Measurements from ENCODE around the gene ZFP3. TPM values are rescaled to one million over a fixed set of nuclear protein-coding genes. Genes with fewer than 3 reads are reported as not detected.
"Not testable (repeated sequence)": the region's sequence is repeated elsewhere in the genome, so short reads cannot be mapped to it uniquely, and the experiment has no call there.

The ZFP3 gene
- polyA plus RNA-seq, 4 donors = 2.7 to 9.5 (median 3.7) TPM

- WGBS, 3 donors = 22 to 42% (median 37%) methylated on average over 80 to 87 of the region's 87 CpGs
- H3K4me1 ChIP-seq (ENCODE audit: control insufficient read depth in 3 of 3, insufficient read depth in 2 of 3, low read depth in 1 of 3, low read length in 2 of 3) = peaks cover 0 to 1% (median 0%) of the 10 kb centered on the region in 3 donors
- FAIRE-seq (no peak), DNase-seq (no peak)
- H3K4me3 ChIP-seq (ENCODE audit: low read depth in 1 of 3, low read length in 3 of 3) = no peak within 1 kb of the TSS
- no peak within 1 kb of the TSS for H3K27ac ChIP-seq (ENCODE audit: low read depth in 1 of 3, low read length in 2 of 3)
- peaks cover 0 to 15% of the 10 kb centered on the region in 2 donors for H3K9me3 ChIP-seq (ENCODE audit: control insufficient read depth in 2 of 2, insufficient read depth in 1 of 2, low read depth in 1 of 2, low read length in 1 of 2)
- H3K27me3 ChIP-seq (ENCODE audit: control insufficient read depth in 3 of 3, insufficient read depth in 3 of 3, low read length in 3 of 3) = peaks cover 6 to 40% (median 24%) of the 10 kb centered on the region in 3 donors
- no peaks in the 10 kb centered on the region for H3K36me3 ChIP-seq (ENCODE audit: control insufficient read depth in 3 of 3, insufficient read depth in 2 of 3, low read depth in 1 of 3, low read length in 3 of 3)
Observed at GRCh38 chr17:5115673-5116651, 37.7 kb downstream of the ZFP3 start, which contains the start of gene USP6. Gene USP6 (plus strand): TSS chr17:5116032. CDS start chr17:5130368, 14,336 bp downstream.

GRCh38 chr17:5118219-5118618 is 40.0 kb downstream of the ZFP3 start:
- peaks cover 0 to 2% (median 0%) of the 10 kb centered on the region in 3 donors for H3K4me1 ChIP-seq (ENCODE audit: control insufficient read depth in 3 of 3, insufficient read depth in 2 of 3, low read depth in 1 of 3, low read length in 2 of 3)
- no peak overlapping the region for H3K4me3 ChIP-seq (ENCODE audit: low read depth in 1 of 3, low read length in 3 of 3)
- H3K27ac ChIP-seq (ENCODE audit: low read depth in 1 of 3, low read length in 2 of 3) = no peak overlapping the region
- DNase-seq = no peak
- no peaks in the 10 kb centered on the region for H3K36me3 ChIP-seq (ENCODE audit: control insufficient read depth in 3 of 3, insufficient read depth in 2 of 3, low read depth in 1 of 3, low read length in 3 of 3)
- H3K9me3 ChIP-seq (ENCODE audit: control insufficient read depth in 2 of 2, insufficient read depth in 1 of 2, low read depth in 1 of 2, low read length in 1 of 2) = peaks cover 0 to 15% of the 10 kb centered on the region in 2 donors
- 80 to 88% (median 87%) methylated on average over 6 of the region's 6 CpGs for WGBS, 3 donors
- no peak for FAIRE-seq
- H3K27me3 ChIP-seq (ENCODE audit: control insufficient read depth in 3 of 3, insufficient read depth in 3 of 3, low read length in 3 of 3) = peaks cover 6 to 48% (median 24%) of the 10 kb centered on the region in 3 donors

- H3K9me3 ChIP-seq (ENCODE audit: control insufficient read depth in 2 of 2, insufficient read depth in 1 of 2, low read depth in 1 of 2, low read length in 1 of 2) = peaks cover 0 to 15% of the 10 kb centered on the region in 2 donors
- H3K36me3 ChIP-seq (ENCODE audit: control insufficient read depth in 3 of 3, insufficient read depth in 2 of 3, low read depth in 1 of 3, low read length in 3 of 3) = no peaks in the 10 kb centered on the region
- H3K27ac ChIP-seq (ENCODE audit: low read depth in 1 of 3, low read length in 2 of 3) = no peak overlapping the region
- FAIRE-seq (no peak), DNase-seq (no peak)
- WGBS, 3 donors = 70 to 79% (median 71%) methylated on average over 7 of the region's 7 CpGs
- H3K27me3 ChIP-seq (ENCODE audit: control insufficient read depth in 3 of 3, insufficient read depth in 3 of 3, low read length in 3 of 3) = peaks cover 6 to 48% (median 22%) of the 10 kb centered on the region in 3 donors
- H3K4me3 ChIP-seq (ENCODE audit: low read depth in 1 of 3, low read length in 3 of 3) = no peak overlapping the region
- peaks cover 0 to 2% (median 0%) of the 10 kb centered on the region in 3 donors for H3K4me1 ChIP-seq (ENCODE audit: control insufficient read depth in 3 of 3, insufficient read depth in 2 of 3, low read depth in 1 of 3, low read length in 2 of 3)
Observed at GRCh38 chr17:5120036-5120435, 41.8 kb downstream of the ZFP3 start.

GRCh38 chr17:5120436-5121185 is 42.3 kb downstream of the ZFP3 start:
- H3K27ac ChIP-seq (ENCODE audit: low read depth in 1 of 3, low read length in 2 of 3); H3K4me3 ChIP-seq (ENCODE audit: low read depth in 1 of 3, low read length in 3 of 3); FAIRE-seq; DNase-seq; H3K36me3 ChIP-seq (ENCODE audit: control insufficient read depth in 3 of 3, insufficient read depth in 2 of 3, low read depth in 1 of 3, low read length in 3 of 3); H3K4me1 ChIP-seq (ENCODE audit: control insufficient read depth in 3 of 3, insufficient read depth in 2 of 3, low read depth in 1 of 3, low read length in 2 of 3): not testable (repeated sequence)
- H3K27me3 ChIP-seq (ENCODE audit: control insufficient read depth in 3 of 3, insufficient read depth in 3 of 3, low read length in 3 of 3) = peaks cover 6 to 42% (median 18%) of the 10 kb centered on the region in 3 donors
- H3K9me3 ChIP-seq (ENCODE audit: control insufficient read depth in 2 of 2, insufficient read depth in 1 of 2, low read depth in 1 of 2, low read length in 1 of 2) = peaks cover 0 to 15% of the 10 kb centered on the region in 2 donors
- 87 to 89% (median 87%) methylated on average over 6 of the region's 6 CpGs for WGBS, 3 donors

GRCh38 chr17:5121186-5121841 is 43.0 kb downstream of the ZFP3 start:
- no peak for FAIRE-seq
- 88 to 91% (median 91%) methylated on average over 15 to 16 of the region's 16 CpGs for WGBS, 3 donors

GRCh38 chr17:5122056-5122455 is 43.8 kb downstream of the ZFP3 start:
- H3K36me3 ChIP-seq (ENCODE audit: control insufficient read depth in 3 of 3, insufficient read depth in 2 of 3, low read depth in 1 of 3, low read length in 3 of 3); H3K9me3 ChIP-seq (ENCODE audit: control insufficient read depth in 2 of 2, insufficient read depth in 1 of 2, low read depth in 1 of 2, low read length in 1 of 2); DNase-seq; H3K4me1 ChIP-seq (ENCODE audit: control insufficient read depth in 3 of 3, insufficient read depth in 2 of 3, low read depth in 1 of 3, low read length in 2 of 3); FAIRE-seq; H3K27ac ChIP-seq (ENCODE audit: low read depth in 1 of 3, low read length in 2 of 3): not testable (repeated sequence)
- Histone ChIP-seq H3K27me3 (ENCODE audit: control insufficient read depth in 3 of 3, insufficient read depth in 3 of 3, low read length in 3 of 3) (peaks cover 0 to 30% (median 8%) of the 10 kb centered on the region in 3 donors), H3K4me3 (ENCODE audit: low read depth in 1 of 3, low read length in 3 of 3) (peak overlapping the region in 1 of 3 donors; percentile 55)
- 69 to 76% (median 75%) methylated on average over 7 of the region's 7 CpGs for WGBS, 3 donors

More at GRCh38 chr17:5121186-5121841, 43.0 kb downstream of the ZFP3 start:
- Histone ChIP-seq H3K4me3 (ENCODE audit: low read depth in 1 of 3, low read length in 3 of 3) (no peak overlapping the region), H3K27ac (ENCODE audit: low read depth in 1 of 3, low read length in 2 of 3) (no peak overlapping the region), H3K9me3 (ENCODE audit: control insufficient read depth in 2 of 2, insufficient read depth in 1 of 2, low read depth in 1 of 2, low read length in 1 of 2) (peaks cover 0 to 10% of the 10 kb centered on the region in 2 donors), H3K4me1 (ENCODE audit: control insufficient read depth in 3 of 3, insufficient read depth in 2 of 3, low read depth in 1 of 3, low read length in 2 of 3) (peaks cover 0 to 2% (median 0%) of the 10 kb centered on the region in 3 donors), H3K36me3 (ENCODE audit: control insufficient read depth in 3 of 3, insufficient read depth in 2 of 3, low read depth in 1 of 3, low read length in 3 of 3) (no peaks in the 10 kb centered on the region), H3K27me3 (ENCODE audit: control insufficient read depth in 3 of 3, insufficient read depth in 3 of 3, low read length in 3 of 3) (peaks cover under 1 to 38% (median 12%) of the 10 kb centered on the region in 3 donors)
- no peak for DNase-seq

- H3K27ac ChIP-seq (ENCODE audit: low read depth in 1 of 3, low read length in 2 of 3) = no peak overlapping the region
- 2 to 7% (median 2%) methylated on average over 53 to 75 of the region's 75 CpGs for WGBS, 3 donors
- peak in 1 of 2 donors; percentile 60 for DNase-seq
- H3K4me1 ChIP-seq (ENCODE audit: control insufficient read depth in 3 of 3, insufficient read depth in 2 of 3, low read depth in 1 of 3, low read length in 2 of 3) = peaks cover 0 to 2% (median 0%) of the 10 kb centered on the region in 3 donors
- no peak for FAIRE-seq
- peak overlapping the region in 2 of 3 donors; percentile 34 to 55 for H3K4me3 ChIP-seq (ENCODE audit: low read depth in 1 of 3, low read length in 3 of 3)
- peaks cover 0 to 10% of the 10 kb centered on the region in 2 donors for H3K9me3 ChIP-seq (ENCODE audit: control insufficient read depth in 2 of 2, insufficient read depth in 1 of 2, low read depth in 1 of 2, low read length in 1 of 2)
- H3K27me3 ChIP-seq (ENCODE audit: control insufficient read depth in 3 of 3, insufficient read depth in 3 of 3, low read length in 3 of 3) = peaks cover 0 to 25% (median 5%) of the 10 kb centered on the region in 3 donors
- H3K36me3 ChIP-seq (ENCODE audit: control insufficient read depth in 3 of 3, insufficient read depth in 2 of 3, low read depth in 1 of 3, low read length in 3 of 3) = no peaks in the 10 kb centered on the region
Observed at GRCh38 chr17:5122586-5123342, 44.5 kb downstream of the ZFP3 start.

Data from small intestine (tissue), 7 donors.